HEK293T (cell line): ENCODE data around the gene SMIM33.

ENCODE experiments used
- CTCF ChIA-PET: fragments of 350-600 bp; formaldehyde crosslinking; extraction: SDS; loops from one replicate; lab custom pipeline; 2021; ENCODE audit warnings: antibody characterized with exemption, inconsistent platforms; lab: Yijun Ruan, JAX
- POLR2A ChIA-PET: fragments of 350-600 bp; formaldehyde crosslinking; extraction: SDS; loops from one replicate; lab custom pipeline; 2020; ENCODE audit warnings: antibody characterized with exemption, inconsistent platforms; lab: Yijun Ruan, JAX
- DNase-seq: peaks from one replicate; pipeline ENCODE4 v3.0.0; 2012; ENCODE audit warnings: mixed read lengths; ENCODE audit errors: extremely low spot score
- ARNT ChIP-seq: fragments of 450-650 bp; IDR thresholded peaks from 2 replicates; pipeline ENCODE4 v1.6.1; 2017; ENCODE audit warnings: mild to moderate bottlenecking
- ELF4 ChIP-seq: fragments of 450-650 bp; IDR thresholded peaks from 2 replicates; pipeline ENCODE4 v1.6.1; 2017; ENCODE audit warnings: antibody characterized with exemption
- FOXK2 ChIP-seq: fragments of 450-650 bp; IDR thresholded peaks from 2 replicates; pipeline ENCODE4 v1.6.1; 2016; ENCODE audit warnings: mild to moderate bottlenecking
- HDGF ChIP-seq: fragments of 450-650 bp; IDR thresholded peaks from 2 replicates; pipeline ENCODE4 v1.6.1; 2017; ENCODE audit warnings: antibody characterized with exemption, borderline replicate concordance
- L3MBTL2 ChIP-seq: fragments of 450-650 bp; conservative IDR thresholded peaks from 2 replicates; pipeline ENCODE4 v1.6.1; 2016; ENCODE audit warnings: mild to moderate bottlenecking
- LEF1 ChIP-seq: fragments of 450-650 bp; IDR thresholded peaks from 2 replicates; pipeline ENCODE4 v1.6.1; 2017; ENCODE audit warnings: mild to moderate bottlenecking, borderline replicate concordance
- SUZ12 ChIP-seq: fragments of 450-650 bp; IDR thresholded peaks from 2 replicates; pipeline ENCODE4 v1.6.1; 2016; ENCODE audit warnings: mild to moderate bottlenecking
- TARDBP ChIP-seq: fragments of 450-650 bp; IDR thresholded peaks from 2 replicates; pipeline ENCODE4 v1.6.1; 2016
- ZNF384 ChIP-seq: fragments of 450-650 bp; IDR thresholded peaks from 2 replicates; pipeline ENCODE4 v1.6.1; 2016
- TF ChIP-seq, protein P1 (sequence below): fragments of 450-650 bp; IDR thresholded peaks from 2 replicates; pipeline ENCODE4 v1.6.1; 2016

Gene SMIM33

GRCh38 chr5:139514486-139514856, 43.7 kb downstream of the SMIM33 start:
- POLR2A ChIA-PET, result no interaction called here
- CTCF ChIA-PET, result interaction anchor here (1.0 to 6.5 kb wide), 4 partner anchors 37 to 100 kb away, joined by 3 to 71 read pairs (median 3); no protein-coding TSS in a partner anchor
- TF ChIP-seq SUZ12 (no peak), HDGF (no peak), TARDBP (no peak), FOXK2 (no peak), ZNF384 (no peak), LEF1 (no peak), ELF4 (no peak), ARNT (no peak)
- TF ChIP-seq, protein P1, sequence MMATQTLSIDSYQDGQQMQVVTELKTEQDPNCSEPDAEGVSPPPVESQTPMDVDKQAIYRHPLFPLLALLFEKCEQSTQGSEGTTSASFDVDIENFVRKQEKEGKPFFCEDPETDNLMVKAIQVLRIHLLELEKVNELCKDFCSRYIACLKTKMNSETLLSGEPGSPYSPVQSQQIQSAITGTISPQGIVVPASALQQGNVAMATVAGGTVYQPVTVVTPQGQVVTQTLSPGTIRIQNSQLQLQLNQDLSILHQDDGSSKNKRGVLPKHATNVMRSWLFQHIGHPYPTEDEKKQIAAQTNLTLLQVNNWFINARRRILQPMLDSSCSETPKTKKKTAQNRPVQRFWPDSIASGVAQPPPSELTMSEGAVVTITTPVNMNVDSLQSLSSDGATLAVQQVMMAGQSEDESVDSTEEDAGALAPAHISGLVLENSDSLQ, result no peak
- no peak for DNase-seq

DNA sequence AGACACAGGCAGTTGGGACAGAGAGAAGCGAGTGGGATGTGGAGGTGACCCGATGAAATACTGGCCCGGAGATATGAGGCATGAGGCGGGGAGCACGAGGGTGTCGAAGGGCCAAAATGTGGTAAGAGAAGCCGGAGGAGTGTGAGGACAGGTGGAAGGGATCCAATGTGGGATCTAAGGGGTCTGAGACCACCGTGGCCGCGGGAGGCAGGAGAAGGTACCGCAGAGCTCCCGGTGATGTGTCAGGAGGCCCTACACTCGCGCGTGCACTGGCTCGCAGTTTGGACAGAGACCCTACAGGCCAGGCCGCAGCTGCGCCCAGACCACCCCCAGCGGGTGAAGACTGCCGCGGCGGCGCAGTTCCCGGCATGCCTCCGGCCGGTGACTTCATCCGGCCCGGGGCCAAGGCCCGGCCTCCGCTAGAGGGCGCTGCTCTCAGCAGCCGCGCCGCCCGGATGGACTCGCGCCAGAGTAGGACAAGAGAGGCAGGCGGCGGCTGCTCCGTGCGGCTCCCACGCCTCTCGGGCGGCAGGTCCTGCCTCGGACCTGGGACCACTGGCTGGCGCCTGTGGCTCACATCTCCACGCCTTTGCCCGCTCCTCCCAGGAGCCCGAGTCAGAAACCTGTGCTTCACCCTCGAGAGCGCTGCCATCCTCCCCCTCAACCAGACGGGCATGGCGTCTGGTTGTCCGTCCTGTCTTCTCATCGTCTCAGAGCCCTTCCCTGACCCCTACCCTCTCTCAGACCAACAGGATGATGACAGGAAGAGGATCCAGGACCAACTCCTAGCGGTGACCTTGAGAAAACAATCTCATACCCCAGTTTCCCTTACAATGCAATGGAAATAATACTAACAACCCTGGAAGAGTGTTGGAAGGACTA, 47.1 kb downstream of the SMIM33 start:
- peak; percentile 95 for DNase-seq
- ChIA-PET POLR2A (interaction anchor here (0.8 to 3.6 kb wide), 9 partner anchors 9 to 98 kb away, joined by 3 to 21 read pairs (median 3); partner anchors contain the start of genes SMIM33 and UBE2D2), CTCF (interaction anchor here (0.5 to 1.3 kb wide), 7 partner anchors 20 to 543 kb away, joined by 3 to 5 read pairs (median 4); no protein-coding TSS in a partner anchor)
- TF ChIP-seq L3MBTL2 (peak; percentile 95), ZNF384 (no peak), LEF1 (peak; percentile 27; the same call in 1 of the 2 replicates)
